RPMI8226 (cell line): ENCODE results near the gene GADD45GIP1.
"Not testable (repeated sequence)": the region's sequence is repeated elsewhere in the genome, so short reads cannot be mapped to it uniquely, and the experiment has no call there.

Source experiments
- DNase-seq: peaks from one replicate; pipeline ENCODE4 v3.0.0-alpha.2; 2015

Gene GADD45GIP1

DNA sequence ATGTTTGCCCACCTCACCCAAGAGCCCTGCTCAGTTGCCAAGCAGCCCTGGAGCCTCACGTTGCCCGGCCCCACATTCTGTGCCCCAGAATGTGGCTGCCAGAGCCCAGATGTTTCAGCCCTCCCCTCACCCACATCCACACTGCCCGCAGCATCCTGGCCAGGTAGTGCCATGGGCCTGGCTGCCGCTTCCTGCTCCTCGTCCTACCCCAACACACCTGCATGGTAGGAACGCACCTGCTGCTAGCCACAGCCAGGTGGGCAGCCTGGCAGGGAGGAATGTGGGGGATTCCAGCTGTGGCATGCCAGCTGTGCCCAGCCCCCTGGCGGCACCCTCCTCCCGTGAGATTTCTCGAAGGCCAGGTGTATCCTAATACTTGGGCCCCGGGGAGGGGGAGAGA is 30.8 kb upstream of the GADD45GIP1 start:
- peak; percentile 93 for DNase-seq

DNA sequence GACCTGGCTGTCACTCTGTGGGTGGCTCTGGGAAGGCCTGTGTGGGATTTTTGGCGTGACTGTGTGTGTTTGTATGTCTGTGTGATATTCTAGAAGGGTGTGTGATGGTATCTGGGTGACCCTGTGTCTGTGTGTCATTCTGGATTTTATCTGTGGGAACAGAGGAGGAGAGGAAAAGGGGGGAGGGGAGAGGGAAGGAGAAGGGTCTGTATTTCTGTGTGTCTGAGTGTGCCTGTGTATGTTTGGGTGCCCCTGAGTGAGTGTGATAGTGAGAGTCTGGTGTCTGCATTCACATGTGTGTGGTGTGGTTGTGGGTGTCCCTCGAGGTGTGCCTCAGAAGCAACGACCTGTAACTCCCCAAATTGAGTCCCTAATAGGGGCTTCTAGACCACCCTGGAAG is 30.2 kb upstream of the GADD45GIP1 start:
- DNase-seq = no peak

DNA sequence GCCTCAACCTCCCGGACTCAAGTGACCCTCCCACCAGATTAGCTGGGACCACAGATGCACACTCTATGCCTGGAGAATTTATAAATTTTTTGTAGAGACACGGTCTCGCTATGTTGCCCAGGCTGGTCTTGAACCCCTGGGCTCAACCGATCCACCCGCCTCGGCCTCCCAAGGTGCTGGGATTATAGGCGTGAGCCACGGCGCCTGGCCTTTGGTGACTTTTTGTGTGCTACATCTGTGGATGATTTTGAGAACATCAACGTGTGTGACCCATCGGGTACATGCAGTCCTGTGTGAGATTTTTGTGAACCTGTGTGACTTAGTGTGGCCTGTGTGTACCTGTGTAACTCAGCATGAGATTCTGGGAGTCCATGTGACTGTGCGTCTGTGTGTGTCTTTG is 29.7 kb upstream of the GADD45GIP1 start:
- no peak for DNase-seq

DNA sequence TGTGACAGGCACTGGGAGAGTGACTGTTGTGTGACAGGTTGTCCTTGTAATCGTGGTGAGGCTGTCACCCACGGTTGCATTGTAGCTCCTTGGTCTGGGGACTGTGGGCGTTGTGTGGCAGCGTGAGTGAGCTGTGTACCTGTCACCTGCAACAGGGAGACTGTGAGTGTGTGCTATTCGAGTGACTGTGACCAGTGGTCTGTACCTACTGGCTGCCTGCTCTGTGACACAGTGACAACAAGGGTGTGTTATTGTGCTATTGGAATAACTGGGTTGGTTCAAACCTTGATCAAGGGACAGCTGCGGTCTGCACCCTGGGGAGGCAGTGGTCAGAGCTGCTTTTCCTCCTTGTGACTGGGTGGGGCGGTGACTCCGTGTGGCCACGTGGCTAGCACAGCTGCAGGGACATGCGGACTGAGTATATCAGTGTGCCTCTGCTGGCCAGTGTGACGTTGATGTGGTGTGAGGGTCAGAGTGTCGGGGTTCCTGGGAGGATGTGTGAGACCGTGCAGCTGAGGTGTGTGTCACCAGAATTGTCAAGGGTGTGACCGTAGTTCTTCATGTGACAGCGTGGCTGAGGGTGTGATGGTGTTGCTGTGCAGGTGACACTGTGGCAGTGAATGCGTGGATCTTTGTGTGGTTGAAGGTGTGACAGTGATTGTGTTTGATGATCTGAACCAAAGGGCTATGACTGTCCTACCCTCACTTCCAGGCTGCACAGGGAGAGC is 28.2 kb upstream of the GADD45GIP1 start:
- peak; percentile 82 for DNase-seq

DNA sequence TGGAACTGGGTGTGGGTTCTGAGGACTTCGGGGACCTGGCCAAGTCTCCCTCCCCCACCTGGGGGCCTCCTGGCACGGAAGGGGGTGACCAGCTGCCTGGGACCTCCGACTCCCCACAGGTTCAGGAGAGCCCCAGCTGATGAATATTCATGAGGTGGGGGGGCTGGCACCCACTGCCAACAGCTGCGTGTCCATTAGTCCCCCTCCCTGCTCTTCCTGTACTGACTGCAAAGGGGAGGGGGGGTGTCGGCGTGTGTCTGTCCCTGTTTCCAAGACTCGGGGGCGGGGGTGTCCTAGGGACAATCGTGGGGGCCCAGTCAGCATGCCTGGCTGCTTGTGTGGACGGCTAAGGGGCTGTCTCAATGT is 27.6 kb upstream of the GADD45GIP1 start:
- DNase-seq = no peak

DNA sequence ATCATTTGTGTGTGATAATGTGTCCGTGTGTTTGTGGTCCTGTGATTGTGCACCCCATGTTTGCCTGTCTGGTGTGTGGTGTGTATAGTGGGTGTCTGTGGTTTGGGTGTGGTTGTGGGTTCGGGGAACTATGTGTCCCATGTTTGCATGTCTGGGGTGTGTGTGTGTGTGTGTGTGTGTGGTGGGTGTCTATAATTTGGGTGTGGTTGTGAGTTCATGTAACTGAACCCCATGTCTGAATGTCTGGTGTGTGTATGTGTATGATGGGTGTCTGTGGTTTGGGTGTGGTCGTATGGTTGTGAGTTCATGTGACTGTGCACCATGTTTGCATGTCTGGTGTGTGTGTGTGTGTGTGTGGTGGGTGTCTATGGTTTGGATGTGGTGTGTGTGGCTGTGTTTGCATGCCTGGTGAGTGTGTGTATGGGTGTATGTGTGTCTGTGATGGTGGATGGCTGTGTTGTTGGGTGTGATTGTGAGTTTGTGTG is 27.2 kb upstream of the GADD45GIP1 start:
- DNase-seq = no peak

DNA sequence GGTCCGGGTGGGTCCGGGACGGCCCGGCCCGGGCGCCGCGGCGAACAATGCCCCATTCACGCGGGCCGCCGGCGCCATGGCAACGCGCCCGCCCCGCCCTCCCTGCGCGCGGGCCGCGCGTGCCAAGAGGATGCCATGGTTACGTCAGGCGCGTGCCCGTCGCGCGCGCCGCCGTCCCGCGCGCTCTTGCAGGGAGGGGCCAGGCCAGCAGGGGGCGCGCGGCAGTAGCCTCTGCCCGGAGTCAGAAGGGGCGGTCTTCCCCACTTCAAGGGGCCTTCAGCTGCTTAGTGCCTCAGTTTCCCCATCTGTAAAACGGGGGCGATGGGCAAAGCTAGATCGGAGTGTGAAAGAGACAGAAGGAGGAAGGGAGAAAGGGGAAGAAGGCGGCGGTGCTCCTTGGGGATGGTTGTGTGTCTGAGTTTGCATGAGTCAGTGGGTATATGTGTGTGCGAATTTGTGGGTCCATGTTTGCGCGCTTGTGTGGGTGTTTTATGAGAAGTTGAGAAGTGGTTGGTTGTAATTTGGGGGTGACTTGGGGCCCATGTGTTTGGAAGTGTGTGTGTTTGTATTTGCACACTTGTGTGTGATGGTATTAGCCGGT is 26.6 kb upstream of the GADD45GIP1 start:
- peak; percentile 85 for DNase-seq

DNA sequence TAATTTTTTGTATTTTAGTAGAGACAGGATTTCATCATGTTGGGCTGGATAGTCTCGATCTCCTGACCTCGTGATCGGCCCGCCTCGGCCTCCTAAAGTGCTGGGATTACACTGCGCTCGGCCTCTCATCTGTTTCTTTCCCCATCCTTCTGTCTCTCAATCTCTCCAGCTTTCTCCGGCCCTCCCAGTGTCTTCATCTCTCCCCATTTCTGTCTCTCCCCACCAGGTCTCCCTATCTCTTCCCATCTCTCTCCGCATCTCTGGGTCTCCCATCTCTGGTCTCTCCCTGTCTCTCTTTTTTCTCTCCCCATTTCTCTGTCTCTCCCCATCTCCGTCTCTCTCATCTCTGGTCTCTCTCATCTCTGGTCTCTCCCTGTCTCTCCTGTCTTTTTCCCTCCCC is 26.1 kb upstream of the GADD45GIP1 start:
- DNase-seq = no peak

DNA sequence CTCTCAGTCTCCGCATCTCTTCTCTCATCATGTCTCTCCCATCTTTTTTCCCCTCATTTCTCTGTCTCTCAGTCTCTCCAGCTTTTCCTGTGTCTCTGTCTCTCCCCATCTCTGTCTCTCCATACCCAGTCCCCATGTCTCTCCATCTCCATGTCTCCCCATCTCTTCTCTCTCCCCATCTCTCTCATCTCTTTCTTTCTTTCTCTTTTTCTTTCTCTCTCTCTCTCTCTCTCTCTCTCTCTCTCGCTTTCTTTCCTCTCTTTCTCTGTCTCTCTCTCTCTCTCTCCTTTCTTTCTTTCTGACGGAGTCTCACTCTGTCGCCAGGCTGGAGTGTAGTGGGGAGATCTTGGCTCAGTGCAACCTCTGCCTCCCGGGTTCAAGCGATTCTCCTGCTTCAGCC is 25.6 kb upstream of the GADD45GIP1 start:
- no peak for DNase-seq

DNA sequence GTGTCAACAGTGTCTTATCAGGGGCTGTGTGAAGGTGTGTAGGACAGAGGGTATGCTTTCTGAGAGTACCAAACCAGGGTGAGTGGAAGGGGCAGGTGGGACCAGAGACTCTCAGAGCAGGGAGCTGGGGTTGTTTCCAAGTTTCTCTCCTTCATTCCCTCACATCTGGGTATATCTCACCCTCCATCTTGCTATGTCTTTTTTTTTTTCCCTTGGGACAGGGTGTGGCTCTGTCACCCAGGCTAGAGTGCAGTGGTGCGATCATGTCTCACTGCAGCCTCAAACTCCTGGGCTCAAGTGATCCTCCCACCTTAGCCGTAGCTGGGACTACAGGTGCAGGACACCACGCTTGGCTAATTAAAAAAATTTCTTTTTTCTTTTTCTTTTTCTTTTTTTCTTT is 23.0 kb upstream of the GADD45GIP1 start:
- DNase-seq = no peak

DNA sequence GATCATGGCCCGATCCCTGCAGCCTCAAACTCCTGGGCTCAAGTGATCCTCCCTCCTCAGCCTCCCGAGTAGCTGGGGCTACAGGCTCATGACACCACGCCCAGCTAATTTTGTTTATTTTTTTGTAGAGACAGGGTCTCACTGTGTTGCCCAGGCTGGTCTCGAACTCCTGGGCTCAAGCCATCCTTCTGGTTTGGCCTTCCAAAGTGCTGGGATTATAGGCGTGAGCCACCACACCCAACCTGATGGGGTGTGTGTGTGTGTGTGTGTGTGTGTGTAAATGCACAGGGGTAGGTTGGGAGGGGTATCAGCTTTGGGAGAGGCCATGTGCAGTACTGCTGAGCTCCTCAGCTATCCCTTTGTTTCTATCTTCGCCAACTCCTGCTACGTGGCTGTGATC is 19.1 kb upstream of the GADD45GIP1 start:
- not testable (repeated sequence) for DNase-seq

DNA sequence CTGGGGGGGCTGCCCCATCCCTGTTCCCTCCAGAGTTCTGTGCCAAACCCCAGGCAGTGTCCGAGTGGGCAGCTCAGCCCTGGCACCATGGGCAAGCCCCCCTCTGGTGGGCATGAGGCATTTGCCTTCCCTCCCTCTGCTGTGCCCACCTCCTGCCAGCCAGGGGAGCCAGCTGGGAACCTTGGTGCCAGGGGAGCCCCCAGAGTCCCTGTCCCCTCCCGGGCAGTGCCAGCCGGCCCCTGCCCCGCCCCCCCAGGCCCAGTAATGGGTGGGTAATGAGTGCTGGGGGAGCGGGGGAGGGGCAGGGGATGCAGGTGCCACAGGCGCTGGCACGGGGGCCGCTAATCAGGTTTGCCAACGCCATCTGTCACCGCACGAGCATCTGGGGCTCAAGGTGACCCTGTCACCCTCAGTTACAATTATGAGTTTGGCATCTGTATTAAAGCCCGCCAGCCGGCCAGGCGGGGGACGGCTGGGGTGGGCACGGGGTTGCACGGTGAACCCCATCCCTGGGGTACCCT is 18.3 kb upstream of the GADD45GIP1 start:
- DNase-seq = no peak

DNA sequence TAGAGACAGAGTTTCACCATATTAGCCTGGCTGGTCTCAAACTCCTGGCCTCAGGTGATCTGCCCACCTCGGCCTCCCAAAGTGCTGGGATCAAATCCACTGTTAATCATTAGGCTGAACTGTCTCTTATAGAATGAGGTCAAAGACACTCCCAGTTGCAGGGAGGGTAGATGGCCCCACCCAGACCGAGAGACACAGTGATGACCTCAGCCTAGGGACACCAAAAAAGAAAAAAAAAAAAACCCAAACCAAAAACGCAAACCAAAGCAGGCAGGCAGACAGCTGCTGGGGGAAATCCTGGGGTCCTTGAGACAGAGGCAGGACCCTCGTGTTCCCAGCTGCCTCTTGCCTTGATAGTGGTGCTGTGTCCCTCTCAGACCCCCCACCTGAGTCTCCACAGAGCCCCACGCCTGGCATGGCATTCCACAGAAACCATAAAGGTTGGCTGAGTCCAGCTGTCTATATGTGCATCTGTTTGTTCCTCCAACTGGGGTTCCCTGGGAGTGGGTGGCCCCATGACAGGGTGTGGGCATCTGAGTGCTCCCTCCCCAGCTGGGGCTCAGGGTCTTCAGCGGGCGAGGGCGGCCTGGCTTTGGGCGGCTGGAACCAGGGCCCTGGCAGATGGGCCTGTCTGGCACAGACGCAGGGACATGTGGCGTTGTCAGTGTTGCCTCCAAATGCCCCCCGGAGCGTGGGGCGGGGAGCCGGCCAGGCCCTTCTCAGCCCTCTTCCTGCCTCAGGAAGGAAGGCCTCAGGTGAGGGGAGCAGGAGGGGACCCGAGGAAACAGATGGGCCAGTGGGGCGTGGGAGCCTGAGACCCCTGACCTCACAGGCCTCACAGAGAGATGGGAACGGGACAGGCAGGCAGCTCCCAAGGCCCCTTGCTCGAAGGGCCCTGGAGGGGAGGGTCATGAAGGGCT is 17.5 kb upstream of the GADD45GIP1 start:
- DNase-seq = peak; percentile 53

DNA sequence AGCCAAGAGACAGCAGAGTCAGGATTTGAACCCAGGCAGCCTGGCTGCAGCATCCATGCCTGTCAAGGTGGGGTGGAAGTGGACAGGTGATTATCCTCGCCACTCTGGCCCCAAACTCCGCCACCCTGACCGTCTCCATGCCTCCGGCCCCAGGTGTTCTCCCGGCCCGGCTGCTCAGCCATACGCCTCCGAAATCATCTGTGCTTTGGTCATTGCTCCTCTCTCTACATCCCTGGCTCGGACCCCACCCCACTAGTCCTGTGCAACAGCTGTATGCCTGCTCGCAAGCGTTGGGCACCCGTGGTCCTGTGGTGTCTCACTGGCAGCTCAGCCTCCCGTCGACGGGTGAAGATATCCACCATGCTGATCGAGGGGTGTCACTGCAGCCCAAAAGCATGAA is 16.2 kb upstream of the GADD45GIP1 start:
- no peak for DNase-seq

DNA sequence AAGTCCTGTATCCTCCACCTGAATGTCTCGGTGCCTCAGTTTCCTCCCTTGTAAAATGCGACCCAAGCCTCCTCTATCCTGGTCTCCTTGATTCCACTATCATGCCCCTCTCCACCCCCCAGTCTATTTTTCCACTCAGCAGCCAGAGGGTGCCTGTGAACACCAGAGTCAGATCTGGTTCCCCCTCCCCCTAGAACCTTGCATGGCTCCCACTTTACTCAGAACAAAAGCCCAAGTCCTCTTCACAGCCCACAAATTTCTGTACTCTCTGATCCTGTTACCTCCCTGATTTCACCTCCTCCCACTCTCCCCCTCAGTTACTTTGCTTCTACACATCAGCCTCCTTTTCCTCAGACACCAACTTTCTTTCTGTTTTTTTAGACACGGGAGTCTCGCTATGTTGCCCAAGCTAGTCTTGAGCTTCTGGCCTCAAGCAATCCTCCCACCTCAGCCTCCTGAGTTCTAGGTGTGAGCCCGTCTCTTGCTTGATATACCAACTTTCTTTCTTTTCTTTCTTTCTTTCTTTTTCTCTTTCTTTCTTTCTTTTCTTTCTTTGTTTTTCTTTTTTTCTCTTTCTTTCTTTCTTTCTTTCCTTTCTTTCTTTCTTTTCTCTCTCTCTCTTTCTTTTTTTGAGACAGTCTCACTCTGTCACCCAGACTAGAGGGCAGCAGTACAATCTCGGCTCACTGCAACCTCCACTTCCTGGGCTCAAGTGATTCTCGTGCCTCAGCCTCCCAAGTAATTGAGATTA is 13.2 kb upstream of the GADD45GIP1 start:
- no peak for DNase-seq

DNA sequence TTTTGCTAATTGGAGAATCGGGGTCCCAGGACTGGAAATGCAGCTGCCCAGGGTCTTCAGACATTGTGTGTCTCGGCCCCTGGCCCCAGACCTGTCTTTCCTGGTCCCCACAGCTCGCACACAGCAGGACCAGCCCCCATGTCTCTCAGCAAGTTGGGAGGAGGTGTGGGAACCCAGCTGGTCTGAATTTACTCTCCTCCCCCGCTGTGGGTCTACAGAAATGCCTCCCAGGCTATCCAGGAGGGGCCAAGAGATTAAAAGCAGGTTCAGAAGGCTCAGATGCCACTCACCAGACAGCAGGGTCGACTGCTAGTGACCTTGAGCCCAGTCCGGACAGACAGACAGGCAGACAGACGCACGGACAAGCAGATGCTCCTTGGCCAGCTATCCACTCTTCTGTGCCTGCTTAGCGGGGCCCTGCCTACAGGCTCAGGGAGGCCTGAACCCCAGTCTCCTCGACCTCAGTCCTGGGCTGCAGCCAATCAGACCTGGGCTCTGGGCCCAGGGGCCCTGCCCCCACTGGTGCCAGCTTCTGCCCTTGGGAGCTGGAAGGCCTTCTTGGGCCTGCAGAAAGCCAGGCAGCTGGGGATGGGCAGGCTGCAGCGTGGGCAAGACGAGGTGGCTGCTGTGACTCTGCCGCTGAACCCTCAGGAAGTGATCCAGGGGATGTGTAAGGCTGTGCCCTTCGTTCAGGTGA is 12.4 kb upstream of the GADD45GIP1 start, which contains the start of gene DAND5:
Gene DAND5, plus strand, starts transcription at position 285 of the 697 bp plus-strand sequence. Its CDS starts 85 bp downstream, at position 370.
- DNase-seq = peak; percentile 60

DNA sequence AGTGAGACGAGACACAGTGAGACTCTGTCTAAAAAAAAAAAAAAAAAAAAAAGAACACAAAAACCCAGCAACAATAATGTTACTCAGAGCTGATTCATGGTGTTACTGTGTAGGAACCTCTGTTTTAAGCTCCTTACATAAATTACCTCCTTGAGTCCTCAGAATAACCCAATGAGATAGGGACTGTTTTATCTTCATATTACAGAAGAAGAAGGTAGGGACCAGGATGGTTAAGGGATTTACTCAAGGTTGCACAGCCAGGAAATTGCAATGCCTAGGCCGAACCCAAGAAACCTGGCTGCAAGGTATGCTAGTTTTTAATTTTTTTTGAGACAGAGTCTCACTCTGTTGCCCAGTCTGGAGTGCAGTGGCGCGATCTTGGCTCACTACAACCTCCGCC is 10.9 kb upstream of the GADD45GIP1 start:
- no peak for DNase-seq

DNA sequence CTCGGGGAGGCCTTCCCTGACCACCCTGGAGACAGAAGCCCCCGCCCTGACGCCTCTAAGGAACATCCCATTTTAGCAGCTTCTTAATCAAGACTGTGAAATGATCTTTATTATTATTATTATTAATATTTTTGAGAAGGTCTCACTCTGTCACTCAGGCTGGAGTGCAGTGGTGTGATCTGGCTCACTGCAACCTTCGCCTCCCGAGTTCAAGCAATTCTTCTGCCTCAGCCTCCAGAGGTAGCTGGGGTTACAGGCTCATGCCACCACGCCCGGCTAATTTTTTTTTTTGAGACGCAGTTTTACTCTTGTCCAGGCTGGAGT is 8.8 kb upstream of the GADD45GIP1 start:
- no peak for DNase-seq

DNA sequence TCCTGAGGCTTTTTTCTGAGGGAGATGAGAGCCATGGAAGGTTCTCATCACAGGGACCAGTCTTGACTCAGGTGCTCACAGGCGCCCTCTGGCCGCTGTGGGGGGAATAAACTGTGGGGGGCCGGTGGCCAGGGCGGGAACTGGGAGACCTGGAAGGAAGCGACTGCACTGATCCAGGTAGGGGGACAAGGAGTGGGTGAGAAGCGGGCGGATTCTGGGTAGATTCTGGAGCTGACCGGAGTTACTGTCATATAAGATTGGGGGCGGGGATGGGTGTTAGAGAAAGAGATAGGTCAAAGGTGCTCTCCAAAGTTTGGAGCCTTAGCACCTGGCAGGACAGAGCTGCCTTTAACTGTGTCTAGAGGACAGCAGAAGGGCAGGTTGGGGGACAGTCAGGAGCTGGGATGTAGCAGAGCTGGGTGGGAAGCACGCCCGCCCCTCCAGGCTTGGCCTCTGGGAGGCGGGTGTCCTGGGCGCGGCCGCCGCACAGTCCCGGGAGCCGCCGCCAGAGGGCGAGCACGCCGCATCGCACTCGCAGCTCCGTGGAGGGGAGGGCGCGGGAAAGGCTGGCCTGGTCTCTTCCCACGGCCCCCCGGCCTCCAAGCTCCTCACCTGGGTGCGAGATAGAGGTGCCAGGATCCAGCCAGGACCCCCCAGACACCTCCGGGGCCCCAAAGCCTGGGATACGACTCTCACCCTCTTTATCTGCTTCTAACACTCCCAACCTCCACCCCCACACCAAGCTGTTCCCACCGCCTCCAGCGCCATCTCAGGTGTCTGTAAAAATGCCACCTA is 8.2 kb upstream of the GADD45GIP1 start:
- DNase-seq = peak; percentile 81

DNA sequence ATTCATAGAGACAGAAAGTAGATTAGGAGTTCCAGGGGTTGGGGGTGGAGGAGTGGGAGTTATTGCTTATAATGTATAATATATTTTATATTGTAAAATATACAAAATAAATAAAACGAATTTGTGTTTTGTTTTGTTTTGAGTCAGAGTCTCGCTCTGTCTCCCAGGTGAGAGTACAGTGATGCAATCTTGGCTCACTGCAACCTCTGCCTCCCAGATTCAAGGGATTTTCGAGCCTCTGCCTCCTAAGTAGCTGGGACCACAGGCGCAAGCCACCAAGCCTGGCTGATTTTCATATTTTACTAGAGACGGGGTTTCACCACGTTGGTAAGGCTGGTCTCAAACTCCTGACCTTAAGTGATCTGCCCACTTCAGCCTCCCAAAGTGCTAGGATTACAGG is 2.5 kb upstream of the GADD45GIP1 start:
- DNase-seq = no peak

DNA sequence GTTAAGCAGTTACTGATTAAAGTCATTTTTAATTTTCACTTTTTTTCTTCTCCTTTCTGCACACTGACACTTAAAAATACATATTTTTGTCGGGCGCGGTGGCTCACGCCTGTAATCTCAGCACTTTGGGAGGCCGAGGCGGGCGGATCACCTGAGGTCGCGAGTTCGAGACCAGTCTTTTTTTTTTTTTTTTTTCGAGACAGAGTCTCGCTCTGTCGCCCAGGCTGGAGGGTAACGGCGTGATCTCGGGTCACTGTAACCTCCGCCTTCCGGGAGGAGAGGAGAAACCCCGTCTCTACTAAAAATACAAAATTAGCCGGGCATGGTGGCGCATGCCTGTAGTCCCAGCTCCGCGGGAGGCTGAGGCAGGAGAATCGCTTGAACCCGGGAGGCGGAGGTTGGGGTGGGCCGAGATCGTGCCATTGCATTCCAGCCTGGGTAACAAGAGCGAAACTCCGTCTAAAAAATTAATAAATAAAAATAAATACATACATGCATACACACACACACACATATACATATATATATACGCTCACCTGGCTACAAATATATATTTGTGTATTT is 448 bp upstream of the GADD45GIP1 start:
- not testable (repeated sequence) for DNase-seq
